Embryonic facial prominence (tissue), 1 donor: ENCODE data around the gene FITM2.

Source experiments
- DNase-seq: peaks from one replicate; pipeline ENCODE4 v3.0.0-alpha.2; 2016; ENCODE audit errors: extremely low spot score

The FITM2 gene

DNA sequence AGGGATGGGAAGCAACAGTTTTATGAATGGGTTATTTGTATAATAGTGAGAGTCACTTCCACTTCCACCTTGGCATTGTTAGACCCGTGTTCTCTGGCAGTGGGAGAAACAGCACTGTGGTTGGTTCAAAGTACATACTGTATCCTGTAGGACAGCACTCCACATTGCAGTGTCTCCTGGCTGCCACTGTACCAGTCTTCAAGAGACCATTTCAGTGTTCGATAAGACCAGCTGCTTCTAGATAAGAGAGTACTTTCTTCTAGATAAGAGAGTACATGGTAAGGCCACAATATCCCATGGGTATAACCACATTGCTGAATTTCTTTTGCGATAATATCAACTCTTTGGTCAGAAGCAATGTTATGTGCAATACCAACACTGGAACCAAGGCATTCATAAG lies 28.8 kb downstream of the FITM2 start:
- no peak for DNase-seq

- DNase-seq = no peak
These were observed 30.6 kb downstream of the FITM2 start for GRCh38 chr20:44280387-44280786.

- DNase-seq = no peak
These were observed 31.8 kb downstream of the FITM2 start for GRCh38 chr20:44279228-44279627.

- no peak for DNase-seq
These were observed 36.5 kb downstream of the FITM2 start for GRCh38 chr20:44274303-44275017.

DNA sequence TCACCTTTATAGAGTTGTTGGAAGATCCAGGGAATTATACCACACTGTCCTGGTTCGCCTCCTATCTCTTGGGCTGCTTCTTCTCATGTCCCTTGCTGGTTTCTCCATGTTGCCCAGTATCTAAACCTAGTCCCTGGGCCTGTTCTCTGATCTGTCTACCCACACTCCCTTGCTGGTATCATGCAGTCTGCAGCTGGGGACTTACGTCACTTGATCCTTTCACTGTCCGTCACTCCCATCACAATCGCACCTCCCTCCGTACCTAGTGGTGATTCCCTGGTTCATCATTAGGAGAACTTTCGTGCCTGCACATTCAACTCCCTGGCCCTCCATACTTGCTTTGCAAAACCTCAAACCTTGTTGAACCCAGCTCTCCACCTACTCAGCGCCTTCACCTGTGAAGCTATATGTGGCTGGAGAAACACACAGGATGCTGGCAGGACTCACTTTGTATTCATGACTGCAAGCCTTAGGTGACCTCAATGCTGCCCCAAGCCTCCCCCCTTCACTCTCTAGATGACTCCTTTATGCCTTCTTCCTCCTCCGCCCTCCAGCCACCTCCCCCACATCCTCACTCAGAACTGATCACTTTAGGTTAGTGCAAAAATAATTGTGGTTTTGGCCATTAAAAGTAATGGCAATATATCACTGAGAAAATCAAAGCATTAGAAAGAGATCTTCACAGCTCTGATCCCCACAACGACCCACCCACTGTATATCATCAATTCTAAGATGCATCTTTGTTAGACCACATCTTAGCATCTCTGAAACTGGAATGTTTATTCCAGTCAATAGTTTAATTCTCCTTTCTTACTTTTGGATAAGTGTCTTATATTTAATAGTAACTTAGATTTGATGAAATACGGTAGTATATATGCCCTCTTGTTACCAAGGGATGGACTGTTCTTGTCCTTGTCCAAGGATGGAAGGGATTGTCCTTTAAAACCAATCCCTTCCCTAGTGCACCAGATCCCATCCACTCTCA lies 37.5 kb downstream of the FITM2 start:
- no peak for DNase-seq

- no peak for DNase-seq
These were observed 38.9 kb downstream of the FITM2 start for GRCh38 chr20:44271915-44272663.

GRCh38 chr20:44268802-44269201 lies 42.2 kb downstream of the FITM2 start:
- DNase-seq = no peak

GRCh38 chr20:44264287-44264686 lies 46.7 kb downstream of the FITM2 start:
- no peak for DNase-seq

GRCh38 chr20:44258226-44258890 lies 52.6 kb downstream of the FITM2 start:
- no peak for DNase-seq

DNA sequence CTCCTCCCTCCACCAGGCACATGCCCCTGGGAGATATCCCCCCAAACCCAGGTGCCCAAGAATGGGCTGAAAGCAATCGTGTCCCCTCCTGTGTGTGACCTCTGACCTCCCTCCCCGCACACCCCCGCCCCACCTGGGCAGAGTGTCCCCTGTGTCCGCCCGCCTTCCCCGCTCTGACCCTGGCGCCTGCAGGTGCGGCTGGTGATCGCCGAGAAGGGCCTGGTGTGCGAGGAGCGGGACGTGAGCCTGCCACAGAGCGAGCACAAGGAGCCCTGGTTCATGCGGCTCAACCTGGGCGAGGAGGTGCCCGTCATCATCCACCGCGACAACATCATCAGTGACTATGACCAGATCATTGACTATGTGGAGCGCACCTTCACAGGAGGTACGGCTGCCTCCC lies 54.0 kb downstream of the FITM2 start:
- no peak for DNase-seq

GRCh38 chr20:44255942-44256341 lies 55.1 kb downstream of the FITM2 start:
- no peak for DNase-seq

- no peak for DNase-seq
These were observed 56.9 kb downstream of the FITM2 start for GRCh38 chr20:44254073-44254472.

GRCh38 chr20:44253528-44253927 lies 57.5 kb downstream of the FITM2 start:
- no peak for DNase-seq
